Esophagus squamous epithelium (tissue), 4 donors: Measurements from ENCODE around the gene ASIC2.

Source experiments
- POLR2A ChIP-seq, 4 donors: fragments of 450-650 bp; IDR thresholded peaks; one replicate each; pipeline ENCODE4 v1.6.1; 2017; ENCODE audit warnings: antibody characterized with exemption in 4 of 4, mild to moderate bottlenecking in 4 of 4, moderate library complexity in 3 of 4
- TF ChIP-seq, protein P1 (sequence below), 6 experiments: fragments of 450-650 bp in 4 of 6; fragments of 200-600 bp in 2 of 6; sonication (generic) in 2 of 6; IDR thresholded peaks; one replicate each; pipeline ENCODE4 v1.5.1; 2016 to 2019; ENCODE audit warnings: antibody characterized with exemption in 6 of 6, mild to moderate bottlenecking in 4 of 6, moderate library complexity in 4 of 6

- no peak for TF ChIP-seq POLR2A (IDR thresholded peaks at IDR 0.05)
- TF ChIP-seq, protein P1, sequence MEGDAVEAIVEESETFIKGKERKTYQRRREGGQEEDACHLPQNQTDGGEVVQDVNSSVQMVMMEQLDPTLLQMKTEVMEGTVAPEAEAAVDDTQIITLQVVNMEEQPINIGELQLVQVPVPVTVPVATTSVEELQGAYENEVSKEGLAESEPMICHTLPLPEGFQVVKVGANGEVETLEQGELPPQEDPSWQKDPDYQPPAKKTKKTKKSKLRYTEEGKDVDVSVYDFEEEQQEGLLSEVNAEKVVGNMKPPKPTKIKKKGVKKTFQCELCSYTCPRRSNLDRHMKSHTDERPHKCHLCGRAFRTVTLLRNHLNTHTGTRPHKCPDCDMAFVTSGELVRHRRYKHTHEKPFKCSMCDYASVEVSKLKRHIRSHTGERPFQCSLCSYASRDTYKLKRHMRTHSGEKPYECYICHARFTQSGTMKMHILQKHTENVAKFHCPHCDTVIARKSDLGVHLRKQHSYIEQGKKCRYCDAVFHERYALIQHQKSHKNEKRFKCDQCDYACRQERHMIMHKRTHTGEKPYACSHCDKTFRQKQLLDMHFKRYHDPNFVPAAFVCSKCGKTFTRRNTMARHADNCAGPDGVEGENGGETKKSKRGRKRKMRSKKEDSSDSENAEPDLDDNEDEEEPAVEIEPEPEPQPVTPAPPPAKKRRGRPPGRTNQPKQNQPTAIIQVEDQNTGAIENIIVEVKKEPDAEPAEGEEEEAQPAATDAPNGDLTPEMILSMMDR (IDR thresholded peaks at IDR 0.05): no peak
These were observed 307.9 kb downstream of the ASIC2 start for GRCh38 chr17:32985050-32985756.
